ENCODE measurements around the gene NCAPD3.

The NCAPD3 gene

DNA sequence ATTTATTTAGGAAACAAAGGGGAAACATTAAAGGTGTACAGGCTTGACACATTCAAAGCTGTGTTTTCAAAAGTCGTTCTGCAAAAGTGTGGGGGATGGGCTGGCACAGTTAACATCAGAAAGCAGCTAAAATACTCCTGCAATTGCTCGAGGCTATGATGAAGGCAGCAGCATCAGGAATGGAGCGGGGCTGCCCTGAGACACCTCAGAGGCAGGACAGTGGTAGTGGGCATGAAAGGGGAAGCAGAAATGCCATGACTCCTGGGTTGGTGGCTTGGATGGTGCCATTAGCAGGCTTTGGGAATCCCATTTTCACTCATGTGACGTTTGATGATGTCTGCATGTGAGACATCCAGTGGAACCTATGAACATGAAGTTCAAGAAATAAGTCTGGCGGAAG is 646 bp downstream of the NCAPD3 start:
- Histone ChIP-seq H3K36me3 (ENCODE audit: insufficient read depth) (0 out of 2 replicates have a peak, but pooled peaks cover 4% of the 10 kb centered on the region), H3K27me3 (ENCODE audit: insufficient read depth, low read depth) (no peaks in the 10 kb centered on the region), H3K79me2 (ENCODE audit: insufficient read depth, low read depth) (peaks cover 76% of the 10 kb centered on the region), H3K4me2 (peak overlapping the region; percentile 47), H3K27ac (no peak overlapping the region), H3K4me3 (IDR thresholded peaks at IDR 0.05; ENCODE audit: insufficient read depth, low read depth, low read length) (no peak overlapping the region), H4K20me1 (ENCODE audit: insufficient read depth) (no peaks in the 10 kb centered on the region), H3K4me1 (ENCODE audit: low read depth, poor library complexity, severe bottlenecking) (peaks cover 32% of the 10 kb centered on the region), H3K9ac (peak overlapping the region; percentile 65; the same call in 1 of the 2 replicates), H2AFZ (ENCODE audit: low read depth) (no peak overlapping the region)
- no peak for TF ChIP-seq CTCF (conservative IDR thresholded peaks at IDR 0.05; ENCODE audit: low read depth, low read length)

GRCh38 chr11:134216816-134217215 is 7.0 kb downstream of the NCAPD3 start:
- Histone ChIP-seq H3K27me3 (ENCODE audit: insufficient read depth, low read depth) (no peaks in the 10 kb centered on the region), H3K36me3 (ENCODE audit: insufficient read depth) (0 out of 2 replicates have a peak, but pooled peaks cover 4% of the 10 kb centered on the region), H3K4me2 (peak overlapping the region; percentile 86), H3K4me1 (ENCODE audit: low read depth, poor library complexity, severe bottlenecking) (peaks cover 59% of the 10 kb centered on the region), H3K9ac (no peak overlapping the region), H2AFZ (ENCODE audit: low read depth) (no peak overlapping the region), H4K20me1 (ENCODE audit: insufficient read depth) (0 out of 2 replicates have a peak, but pooled peaks cover 3% of the 10 kb centered on the region), H3K27ac (peak overlapping the region; percentile 78), H3K79me2 (ENCODE audit: insufficient read depth, low read depth) (peaks cover 70% of the 10 kb centered on the region), H3K4me3 (IDR thresholded peaks at IDR 0.05; ENCODE audit: insufficient read depth, low read depth, low read length) (no peak overlapping the region)
- TF ChIP-seq CTCF (conservative IDR thresholded peaks at IDR 0.05; ENCODE audit: low read depth, low read length) = no peak

DNA sequence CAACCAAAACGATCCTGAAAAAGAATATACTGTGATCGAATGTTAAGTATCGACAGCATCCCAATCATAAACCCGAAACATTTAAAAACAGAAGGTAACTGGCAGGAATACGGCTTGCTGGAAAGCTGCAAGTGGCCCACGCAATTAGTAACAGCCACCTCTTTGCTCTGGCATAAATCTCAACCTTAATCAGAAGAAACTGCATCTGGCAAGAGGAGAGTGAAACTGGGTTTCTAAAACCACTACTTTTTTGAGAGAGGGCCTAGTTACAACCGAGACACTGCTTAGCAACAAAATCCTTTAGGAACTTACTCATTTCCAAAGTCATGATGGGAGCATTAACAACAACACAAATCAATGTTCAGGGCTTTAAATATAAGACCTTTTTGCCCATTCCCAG is 7.9 kb downstream of the NCAPD3 start:
- peak overlapping the region; percentile 78 for H3K27ac ChIP-seq
- H4K20me1 ChIP-seq (ENCODE audit: insufficient read depth) = 0 out of 2 replicates have a peak, but pooled peaks cover 3% of the 10 kb centered on the region
- no peak overlapping the region; the same call in 1 of the 2 replicates for H3K9ac ChIP-seq
- peaks cover 51% of the 10 kb centered on the region for H3K4me1 ChIP-seq (ENCODE audit: low read depth, poor library complexity, severe bottlenecking)
- H3K36me3 ChIP-seq (ENCODE audit: insufficient read depth) = 0 out of 2 replicates have a peak, but pooled peaks cover 4% of the 10 kb centered on the region
- H3K4me2 ChIP-seq = peak overlapping the region; percentile 86
- no peak overlapping the region for H2AFZ ChIP-seq (ENCODE audit: low read depth)
- no peak overlapping the region for H3K4me3 ChIP-seq (IDR thresholded peaks at IDR 0.05; ENCODE audit: insufficient read depth, low read depth, low read length)
- H3K79me2 ChIP-seq (ENCODE audit: insufficient read depth, low read depth) = peaks cover 70% of the 10 kb centered on the region
- H3K27me3 ChIP-seq (ENCODE audit: insufficient read depth, low read depth) = no peaks in the 10 kb centered on the region
- no peak for TF ChIP-seq CTCF (conservative IDR thresholded peaks at IDR 0.05; ENCODE audit: low read depth, low read length)

- Histone ChIP-seq H3K36me3 (ENCODE audit: insufficient read depth) (0 out of 2 replicates have a peak, but pooled peaks cover 2% of the 10 kb centered on the region), H3K27ac (no peak overlapping the region), H3K4me2 (no peak overlapping the region), H3K4me1 (ENCODE audit: low read depth, poor library complexity, severe bottlenecking) (no peaks in the 10 kb centered on the region), H3K9ac (no peak overlapping the region), H3K79me2 (ENCODE audit: insufficient read depth, low read depth) (peaks cover 25% of the 10 kb centered on the region; the same call in 1 of the 2 replicates), H3K27me3 (ENCODE audit: insufficient read depth, low read depth) (no peaks in the 10 kb centered on the region), H4K20me1 (ENCODE audit: insufficient read depth) (no peaks in the 10 kb centered on the region), H2AFZ (ENCODE audit: low read depth) (no peak overlapping the region), H3K4me3 (IDR thresholded peaks at IDR 0.05; ENCODE audit: insufficient read depth, low read depth, low read length) (no peak overlapping the region)
- peak; percentile 57 for TF ChIP-seq CTCF (conservative IDR thresholded peaks at IDR 0.05; ENCODE audit: low read depth, low read length)
These were observed 16.1 kb downstream of the NCAPD3 start for GRCh38 chr11:134207538-134208239.

Data from KMS-11 (cell line).